GM23338 (cell line): ENCODE measurements around the gene CCR6. TPM values are rescaled to one million over a fixed set of nuclear protein-coding genes. Genes with fewer than 3 reads are reported as not detected.
A peak's percentile ranks its signal among the peaks of the same experiment; 100 is the strongest.

Source experiments
- ATAC-seq: fragments of 200-7000 bp; cut with Tn5 transposase; 3 replicates; pipeline ENCODE4 v1.9.1; 2020
- DNase-seq: peaks from one replicate; pipeline ENCODE4 v3.0.0-alpha.2; 2015; ENCODE audit warnings: low spot score
- H2AFZ ChIP-seq: fragments of 200-600 bp; sonication (generic); 2 replicates; pipeline ENCODE4 v1.8.0; 2016; ENCODE audit warnings: antibody characterized with exemption, mild to moderate bottlenecking, moderate library complexity
- H3F3A ChIP-seq: fragments of 200-600 bp; sonication (generic); replicated peaks from 2 replicates; pipeline ENCODE4 v1.8.0; 2017; ENCODE audit warnings: antibody characterized with exemption, mixed run types, low read depth
- H3K27ac ChIP-seq: fragments of 200-600 bp; sonication (generic); 2 replicates; pipeline ENCODE4 v1.6.1; 2016; ENCODE audit warnings: low read depth
- H3K27me3 ChIP-seq: fragments of 200-600 bp; sonication (generic); 2 replicates; pipeline ENCODE4 v1.8.0; 2016; ENCODE audit warnings: mild to moderate bottlenecking, mixed run types, moderate library complexity; ENCODE audit not compliant: insufficient read depth
- H3K36me3 ChIP-seq: fragments of 200-600 bp; sonication (generic); 2 replicates; pipeline ENCODE4 v1.8.0; 2016; ENCODE audit warnings: mild to moderate bottlenecking; ENCODE audit not compliant: insufficient read depth
- H3K4me1 ChIP-seq: fragments of 200-600 bp; sonication (generic); 2 replicates; pipeline ENCODE4 v1.8.0; 2016; ENCODE audit warnings: mild to moderate bottlenecking, moderate library complexity; ENCODE audit not compliant: insufficient read depth
- H3K4me2 ChIP-seq: fragments of 200-600 bp; sonication (generic); 2 replicates; pipeline ENCODE4 v1.7.1; 2017; ENCODE audit warnings: mixed run types
- H3K4me3 ChIP-seq: fragments of 200-600 bp; sonication (generic); 2 replicates; pipeline ENCODE4 v1.6.1; 2016; ENCODE audit warnings: mixed run types
- H3K79me2 ChIP-seq: fragments of 200-600 bp; sonication (generic); replicated peaks from 2 replicates; pipeline ENCODE4 v1.8.0; 2017; ENCODE audit warnings: mild to moderate bottlenecking; ENCODE audit not compliant: insufficient read depth
- H3K9me2 ChIP-seq: fragments of 200-600 bp; sonication (generic); 2 replicates; pipeline ENCODE4 v1.8.0; 2017; ENCODE audit not compliant: insufficient read depth
- H4K20me1 ChIP-seq: fragments of 200-600 bp; sonication (generic); replicated peaks from 2 replicates; pipeline ENCODE4 v1.8.0; 2017; ENCODE audit warnings: mild to moderate bottlenecking; ENCODE audit not compliant: insufficient read depth
- H3K27ac Mint-ChIP-seq: 2 replicates; pipeline ENCODE4 v1.8.0; 2020; ENCODE audit warnings: inconsistent platforms, mild to moderate bottlenecking, moderate library complexity, mixed read lengths
- H3K27me3 Mint-ChIP-seq: 3 replicates; pipeline ENCODE4 v1.8.0; 2022; ENCODE audit warnings: low read depth, mild to moderate bottlenecking, moderate library complexity, mixed read lengths, inconsistent platforms; ENCODE audit not compliant: insufficient read depth, poor library complexity
- H3K36me3 Mint-ChIP-seq: 3 replicates; pipeline ENCODE4 v1.8.0; 2021; ENCODE audit warnings: low read depth, mild to moderate bottlenecking, inconsistent platforms, moderate library complexity, mixed read lengths
- H3K4me1 Mint-ChIP-seq: 3 replicates; pipeline ENCODE4 v1.8.0; 2020; ENCODE audit warnings: mild to moderate bottlenecking, inconsistent platforms, mixed read lengths
- H3K4me3 Mint-ChIP-seq: 3 replicates; pipeline ENCODE4 v1.8.0; 2021; ENCODE audit warnings: moderate library complexity, mild to moderate bottlenecking, inconsistent platforms, mixed read lengths
- H3K9me3 Mint-ChIP-seq: 3 replicates; pipeline ENCODE4 v1.8.0; 2020; ENCODE audit warnings: moderate library complexity, mild to moderate bottlenecking, inconsistent platforms, mixed read lengths
- CTCF ChIP-seq, 2 experiments: fragments of 200-600 bp in 1 of 2; sonication (generic) in 1 of 2; conservative IDR thresholded peaks; 2 replicates each; pipeline versions ENCODE4 v1.5.1 to v1.6.1; 2016 to 2017; ENCODE audit warnings: antibody characterized with exemption in 2 of 2, low read depth in 2 of 2, mild to moderate bottlenecking in 2 of 2, moderate library complexity in 1 of 2
- JUNB ChIP-seq: IDR thresholded peaks from one replicate; pipeline ENCODE4 v1.6.1; 2016; ENCODE audit warnings: antibody characterized with exemption; ENCODE audit not compliant: unreplicated experiment
- NANOG ChIP-seq: IDR thresholded peaks from 2 replicates; pipeline ENCODE4 v1.6.1; 2016; ENCODE audit warnings: antibody characterized with exemption, borderline replicate concordance
- POLR2AphosphoS5 ChIP-seq: IDR thresholded peaks from 2 replicates; pipeline ENCODE4 v1.6.1; 2016; ENCODE audit warnings: antibody characterized with exemption, low read depth
- REST ChIP-seq: IDR thresholded peaks from one replicate; pipeline ENCODE4 v1.6.1; 2018; ENCODE audit warnings: antibody characterized with exemption; ENCODE audit not compliant: unreplicated experiment
- ZNF331 ChIP-seq: fragments of 250-450 bp; sonication (Bioruptor Pico); IDR thresholded peaks from 2 replicates; pipeline ENCODE4 v1.5.0; 2020; ENCODE audit warnings: low read depth, mild to moderate bottlenecking, moderate library complexity
- polyA plus RNA-seq: library from polyadenylated mRNA; unstranded; fragments of >200 nt; fragmentation: Nextera tagmentation; extraction: Ambion mirVana; gene quantifications from 2 replicates; pipeline ENCODE4 v1.2.1, GENCODE V29; 2016
- total RNA-seq: library from RNA; depleted of rRNA; stranded (reverse); fragments of >200 nt; shearing (Covaris generic); gene quantifications from 2 replicates; pipeline ENCODE4 v1.2.3, GENCODE V29; 2014

CCR6 gene
- total and polyA plus RNA-seq, 2 experiments from 2014 or later, result not detected

- TF ChIP-seq CTCF (conservative IDR thresholded peaks at IDR 0.05; ENCODE audit: low read depth in 2 of 2) (peak in 1 of 2 experiments; percentile 25; a peak in 1 of 4 replicates), POLR2AphosphoS5 (no peak)
- Histone ChIP-seq H3K36me3 (no peaks in the 10 kb centered on the region), H3K79me2 (no peaks in the 10 kb centered on the region), H3K4me2 (no peak overlapping the region), H3K27ac (no peak overlapping the region), H2AFZ (no peak overlapping the region), H3K9me2 (no peaks in the 10 kb centered on the region), H3K27me3 (no peaks in the 10 kb centered on the region), H3K4me3 (no peak overlapping the region), H3K4me1 (no peaks in the 10 kb centered on the region; the same call in 1 of the 2 replicates), H4K20me1 (no peaks in the 10 kb centered on the region), H3F3A (no peaks in the 10 kb centered on the region)
- H3K27me3 Mint-ChIP-seq, result peaks cover 5% of the 10 kb centered on the region
- ATAC-seq (no peak), DNase-seq (no peak)
- peaks cover 16% of the 10 kb centered on the region for H3K4me1 Mint-ChIP-seq
- no peak overlapping the region for H3K27ac Mint-ChIP-seq
- H3K36me3 Mint-ChIP-seq, result peaks cover 4% of the 10 kb centered on the region; the same call in 2 of the 3 replicates
- peaks cover 9% of the 10 kb centered on the region; the same call in 1 of the 3 replicates for H3K9me3 Mint-ChIP-seq
- no peak overlapping the region for H3K4me3 Mint-ChIP-seq
Measured at GRCh38 chr6:167119670-167120582, 3.0 kb upstream of the CCR6 start.

GRCh38 chr6:167120583-167120903 lies 2.4 kb upstream of the CCR6 start:
- no peaks in the 10 kb centered on the region for H3K36me3 ChIP-seq
- no peak overlapping the region for H3K4me3 ChIP-seq
- Mint-ChIP-seq H3K27me3 (peaks cover 5% of the 10 kb centered on the region), H3K9me3 (peaks cover 9% of the 10 kb centered on the region; the same call in 1 of the 3 replicates), H3K27ac (no peak overlapping the region), H3K4me1 (peaks cover 14% of the 10 kb centered on the region), H3K36me3 (peaks cover 4% of the 10 kb centered on the region; the same call in 2 of the 3 replicates), H3K4me3 (no peak overlapping the region)
- no peaks in the 10 kb centered on the region for H3K9me2 ChIP-seq
- no peaks in the 10 kb centered on the region for H3F3A ChIP-seq
- H3K27me3 ChIP-seq, result no peaks in the 10 kb centered on the region
- DNase-seq, result no peak
- TF ChIP-seq REST (no peak), JUNB (no peak), ZNF331 (no peak), NANOG (no peak)
- no peak for ATAC-seq
- no peaks in the 10 kb centered on the region; the same call in 1 of the 2 replicates for H3K4me1 ChIP-seq
- H3K4me2 ChIP-seq, result no peak overlapping the region
- no peak overlapping the region for H2AFZ ChIP-seq
- no peak overlapping the region for H3K27ac ChIP-seq
- no peaks in the 10 kb centered on the region for H3K79me2 ChIP-seq
- H4K20me1 ChIP-seq, result no peaks in the 10 kb centered on the region
